Right renal cortex interstitium (tissue), 3 donors: ENCODE data around the gene RFPL2. TPM values are rescaled to one million over a fixed set of nuclear protein-coding genes. Genes with fewer than 3 reads are reported as not detected.
"Not testable (repeated sequence)": the region's sequence is repeated elsewhere in the genome, so short reads cannot be mapped to it uniquely, and the experiment has no call there.

ENCODE experiments used
- DNase-seq, 3 donors: peaks; one replicate each; pipeline ENCODE4 v3.0.0-alpha.2; 2013; ENCODE audit warnings: low read depth in 3 of 3, low spot score in 2 of 3
- polyA plus RNA-seq, 3 donors: library from polyadenylated mRNA; unstranded; fragments of 120-200 nt; gene quantifications; one replicate each; pipeline ENCODE4 v1.2.1, GENCODE V29; 2013; ENCODE audit not compliant: insufficient read length in 3 of 3

Gene RFPL2
- polyA plus RNA-seq, 3 donors, result 0.25 to 0.58 (median 0.35) TPM

DNA sequence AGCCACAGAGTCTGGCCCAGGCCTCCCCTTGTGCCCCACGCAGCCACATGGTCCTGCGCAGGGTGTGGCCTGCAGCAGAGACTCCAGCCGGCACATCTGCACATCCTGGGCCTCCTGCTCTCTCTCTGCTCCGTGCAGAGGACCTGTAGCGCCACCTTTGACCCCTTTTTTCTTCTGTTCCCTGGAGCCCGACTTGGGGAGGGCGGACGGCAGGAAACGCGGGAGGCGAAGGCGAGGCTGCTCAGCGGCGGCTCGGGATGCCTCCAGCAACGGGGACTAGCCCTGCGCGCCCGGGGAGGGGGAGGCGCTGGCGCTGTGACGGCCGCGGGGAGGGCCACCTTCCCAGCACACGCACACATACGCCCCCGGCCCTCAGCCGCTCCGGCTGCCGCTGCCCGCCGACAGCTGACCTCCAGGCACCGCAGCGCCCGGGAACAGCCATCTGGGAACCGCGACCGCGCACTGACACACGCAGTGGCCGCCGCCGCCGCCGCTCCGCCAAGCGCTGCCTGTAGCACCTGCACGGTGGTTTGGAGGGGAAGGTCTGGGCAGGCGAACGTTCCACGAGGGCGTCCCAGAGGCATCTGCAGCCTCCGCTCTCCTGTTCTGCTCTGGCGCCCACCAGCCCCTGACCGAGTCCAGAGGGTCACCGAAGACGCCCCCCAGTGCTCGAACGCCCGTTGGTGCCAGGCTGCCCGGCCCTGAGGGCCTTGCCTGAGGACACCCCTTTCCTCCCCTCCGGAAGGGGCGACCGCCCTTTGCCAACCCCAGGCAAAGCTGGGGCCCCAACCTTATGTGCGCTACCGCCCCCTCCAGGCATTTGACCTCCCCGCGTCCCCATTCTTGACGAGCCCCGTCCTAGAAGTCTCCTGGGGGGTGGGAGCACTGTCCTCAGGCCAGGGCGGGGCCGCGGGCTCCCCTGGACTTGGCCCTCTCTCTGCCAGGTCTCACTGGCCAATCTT, 28.9 kb downstream of the RFPL2 start:
- no peak for DNase-seq

GRCh38 chr22:32175115-32175514, 29.8 kb downstream of the RFPL2 start:
- DNase-seq, result no peak

- no peak for DNase-seq
Observed at GRCh38 chr22:32165681-32166080, 39.2 kb downstream of the RFPL2 start.

DNA sequence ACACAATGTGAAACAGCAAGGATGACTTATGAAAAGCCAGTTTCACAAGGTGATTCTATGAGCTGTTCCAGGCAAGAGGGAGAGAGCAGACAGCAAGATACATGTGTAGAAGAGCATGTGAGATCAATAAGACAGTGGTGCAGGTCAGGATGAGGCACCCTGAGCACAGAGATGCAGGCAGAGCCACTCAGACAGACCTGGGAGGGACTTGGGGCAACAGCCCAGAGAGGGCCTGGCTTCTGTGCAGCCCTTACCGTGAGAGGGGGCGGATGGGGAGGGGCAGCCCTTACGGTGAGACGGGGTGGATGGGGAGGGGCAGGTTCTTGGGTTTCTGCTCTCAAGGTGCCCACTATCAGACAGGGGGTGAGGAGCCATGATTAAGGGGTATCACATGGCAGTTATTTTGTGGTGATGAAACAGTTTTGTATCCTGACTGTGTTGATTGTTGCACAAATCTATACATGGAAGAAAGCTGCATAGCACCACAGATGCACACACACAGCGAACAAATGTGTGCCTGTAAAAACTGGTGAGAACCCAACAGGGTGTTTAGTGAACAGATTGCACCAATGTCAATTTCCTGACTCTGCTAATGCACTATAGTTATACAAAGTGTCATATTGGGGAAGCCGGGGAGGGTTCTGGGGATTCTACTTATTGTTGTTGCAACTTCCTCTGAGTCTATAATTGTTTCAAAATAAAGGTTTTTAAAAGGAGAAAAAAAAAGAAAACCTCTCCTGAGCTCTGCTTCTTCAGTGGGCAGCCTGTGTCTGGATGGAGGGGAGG, 40.6 kb downstream of the RFPL2 start:
- no peak for DNase-seq

GRCh38 chr22:32160411-32160810, 44.5 kb downstream of the RFPL2 start:
- not testable (repeated sequence) for DNase-seq

- no peak for DNase-seq
Observed at GRCh38 chr22:32158712-32159533, 46.0 kb downstream of the RFPL2 start, which contains the start of gene C22orf42. Gene C22orf42 (minus strand): TSS chr22:32159303. CDS start chr22:32159215, 88 bp downstream.

DNA sequence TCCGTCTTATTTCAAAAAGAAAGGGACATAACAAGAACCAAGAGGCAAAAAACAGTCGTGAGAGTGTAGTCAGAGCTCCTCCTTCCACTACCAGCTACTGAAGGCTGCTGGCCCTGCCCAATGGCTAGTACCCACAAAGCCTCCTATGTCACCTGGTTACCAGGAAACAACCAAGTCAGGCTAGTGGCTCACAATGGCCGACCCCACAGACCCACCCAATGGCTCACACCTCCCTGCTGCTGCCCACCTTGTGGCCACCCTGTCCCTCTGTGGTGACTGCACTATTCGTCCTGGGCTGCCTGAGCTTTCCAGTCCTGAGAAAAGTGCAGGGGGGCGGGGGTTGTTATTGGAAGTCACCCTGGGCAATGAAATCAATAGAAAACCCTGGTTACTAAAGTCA, 47.2 kb downstream of the RFPL2 start:
- DNase-seq, result not testable (repeated sequence)

- DNase-seq, result not testable (repeated sequence)
Observed at GRCh38 chr22:32154727-32155126, 50.1 kb downstream of the RFPL2 start.

GRCh38 chr22:32151641-32152040, 53.2 kb downstream of the RFPL2 start:
- not testable (repeated sequence) for DNase-seq

GRCh38 chr22:32150647-32151046, 54.2 kb downstream of the RFPL2 start:
- not testable (repeated sequence) for DNase-seq

DNA sequence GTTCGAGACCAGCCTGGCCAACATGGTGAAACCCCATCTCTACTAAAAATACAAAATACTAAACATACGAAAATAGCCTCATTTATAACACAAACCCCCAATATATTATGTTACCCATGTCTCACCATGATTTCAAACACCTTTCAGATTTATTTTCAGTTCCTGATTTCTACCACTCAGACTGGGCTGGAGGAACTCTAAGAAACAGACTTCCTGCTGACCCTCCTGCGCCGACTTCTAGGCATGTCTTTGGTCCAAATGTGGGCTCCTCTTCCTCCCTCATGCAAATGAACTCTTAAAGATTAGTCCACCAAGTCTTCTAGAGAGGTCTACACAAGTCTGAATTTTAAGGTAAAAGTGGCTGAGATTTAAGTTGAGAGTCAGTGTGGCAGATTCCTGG, 56.5 kb downstream of the RFPL2 start:
- not testable (repeated sequence) for DNase-seq

DNA sequence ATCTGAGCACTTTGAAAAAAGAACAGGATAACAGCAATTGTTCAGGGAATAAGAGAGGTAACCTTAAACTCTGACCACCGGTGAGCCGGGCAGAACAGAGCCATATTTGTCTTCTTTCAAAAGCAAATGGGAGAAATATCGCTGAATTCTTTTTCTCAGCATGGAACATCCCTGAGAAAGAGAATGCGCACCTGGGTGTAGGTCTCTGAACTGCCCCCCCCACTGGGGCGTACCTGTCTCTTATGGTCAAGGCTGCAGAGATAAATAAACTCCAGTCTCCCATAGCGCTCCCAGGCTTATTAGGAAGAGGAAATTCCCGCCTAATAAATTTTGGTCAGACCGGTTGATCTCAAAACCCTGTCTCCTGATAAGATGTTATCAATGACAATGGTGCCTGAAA, 57.7 kb downstream of the RFPL2 start:
- DNase-seq, result not testable (repeated sequence)

DNA sequence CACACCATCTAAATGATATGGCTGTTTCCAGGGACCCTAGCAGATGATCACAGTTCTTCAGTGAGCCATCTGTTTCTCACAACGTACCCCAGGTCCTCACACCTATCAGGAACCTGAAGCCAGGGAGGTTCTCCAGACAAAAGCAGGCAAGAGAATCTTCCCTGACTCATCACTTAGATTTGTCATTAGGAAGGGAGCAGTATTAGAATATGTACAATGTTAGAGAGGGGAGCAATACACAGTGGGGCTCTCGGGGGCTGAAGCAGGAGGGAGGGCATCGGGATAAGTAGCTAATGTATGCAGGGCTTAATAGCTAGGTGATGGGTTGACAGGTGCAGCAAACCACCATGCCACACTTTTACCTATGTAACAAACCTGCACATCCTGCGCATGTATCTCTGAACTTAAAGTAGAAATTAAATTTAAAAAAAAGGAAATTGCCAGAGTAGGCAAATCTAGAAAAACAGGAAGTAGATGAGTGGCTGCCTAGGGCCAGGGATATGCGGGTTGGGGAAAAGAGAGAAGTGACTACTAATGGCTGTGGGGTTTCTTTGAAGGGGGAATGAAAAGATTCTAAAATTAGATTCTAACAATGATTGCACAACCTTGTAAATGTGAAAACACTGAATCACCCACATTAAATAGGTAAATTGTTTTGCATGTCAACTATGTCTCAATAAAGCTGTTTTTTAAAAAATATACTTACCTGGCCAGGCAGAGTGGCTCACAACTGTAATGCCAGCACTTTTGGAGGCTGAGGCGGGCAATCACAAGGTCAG, 60.2 kb downstream of the RFPL2 start:
- DNase-seq, result no peak

- no peak for DNase-seq
Observed at GRCh38 chr22:32142600-32142999, 62.3 kb downstream of the RFPL2 start.

DNA sequence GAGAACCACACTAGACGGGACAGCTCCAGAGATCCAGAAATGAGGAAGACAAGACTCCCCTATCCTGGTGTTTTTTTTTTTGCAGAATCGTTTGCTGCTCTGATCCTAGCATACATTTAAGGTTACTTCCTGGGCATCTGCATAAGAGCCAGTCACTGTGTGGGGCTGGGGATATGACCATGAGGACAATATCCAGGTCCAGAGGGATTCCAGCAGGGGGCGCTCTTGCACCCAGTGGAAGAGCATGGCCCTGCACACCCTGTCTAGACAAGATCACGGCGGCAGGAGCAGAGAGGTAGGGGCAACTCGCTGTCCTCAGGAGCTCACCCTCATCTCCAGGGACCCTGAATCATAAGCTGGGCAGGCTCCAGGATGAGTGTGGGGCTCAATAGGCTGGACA, 64.2 kb downstream of the RFPL2 start:
- not testable (repeated sequence) for DNase-seq

Other genes starting within 250 kb of the RFPL2 start
- gene SLC5A1, start 161.8 kb downstream of the RFPL2 start, polyA plus RNA-seq, result under 1 TPM; 0.45 to 0.92 (median 0.54) TPM
- not detected for gene C22orf42, start 45.8 kb downstream of the RFPL2 start, polyA plus RNA-seq
- 1 to 10 TPM in 2 of 3 donors, under 1 TPM in 1; 0.64 to 1.5 (median 1.0) TPM for gene SLC5A4, start 50.3 kb upstream of the RFPL2 start, polyA plus RNA-seq
- gene RFPL3, start 152.8 kb upstream of the RFPL2 start, polyA plus RNA-seq, result under 1 TPM in 1 of 3 donors, not detected in 2; 0.13 TPM
- 100 to 1,000 TPM; 115 to 121 (median 119) TPM for gene RTCB, start 207.2 kb upstream of the RFPL2 start, polyA plus RNA-seq